GM15510 (cell line): ENCODE results near the gene ABHD6.

ENCODE experiments used
- POLR2A ChIP-seq: IDR thresholded peaks from 3 replicates; pipeline ENCODE4 v1.6.1; 2011; ENCODE audit warnings: borderline replicate concordance; ENCODE audit not compliant: insufficient read length; ENCODE audit errors: extremely low read depth

The ABHD6 gene

GRCh38 chr3:58256511-58256910, 18.9 kb downstream of the ABHD6 start:
- TF ChIP-seq POLR2A, result no peak

- TF ChIP-seq POLR2A, result no peak
These were observed 20.9 kb downstream of the ABHD6 start for GRCh38 chr3:58258392-58259055.

GRCh38 chr3:58260261-58260731, 22.7 kb downstream of the ABHD6 start:
- TF ChIP-seq POLR2A, result no peak

GRCh38 chr3:58260733-58261132, 23.1 kb downstream of the ABHD6 start:
- TF ChIP-seq POLR2A, result no peak

GRCh38 chr3:58261954-58262666, 24.5 kb downstream of the ABHD6 start:
- TF ChIP-seq POLR2A, result no peak

- TF ChIP-seq POLR2A, result no peak
These were observed 29.0 kb downstream of the ABHD6 start for GRCh38 chr3:58266577-58266976.

GRCh38 chr3:58269356-58269755, 31.8 kb downstream of the ABHD6 start:
- no peak for TF ChIP-seq POLR2A

GRCh38 chr3:58270485-58270884, 32.9 kb downstream of the ABHD6 start:
- no peak for TF ChIP-seq POLR2A

GRCh38 chr3:58271901-58272501, 34.4 kb downstream of the ABHD6 start:
- no peak for TF ChIP-seq POLR2A

- TF ChIP-seq POLR2A, result no peak
These were observed 35.3 kb downstream of the ABHD6 start for GRCh38 chr3:58272891-58273290.

- TF ChIP-seq POLR2A, result no peak
These were observed 36.5 kb downstream of the ABHD6 start for GRCh38 chr3:58274027-58274614.

- no peak for TF ChIP-seq POLR2A
These were observed 43.5 kb downstream of the ABHD6 start for GRCh38 chr3:58281069-58281468.

GRCh38 chr3:58285334-58285733, 47.7 kb downstream of the ABHD6 start:
- no peak for TF ChIP-seq POLR2A

- TF ChIP-seq POLR2A, result no peak
These were observed 49.8 kb downstream of the ABHD6 start for GRCh38 chr3:58287354-58287753.

- no peak for TF ChIP-seq POLR2A
These were observed 50.6 kb downstream of the ABHD6 start for GRCh38 chr3:58288011-58288728.
